NCI-H2196 (cell line): ENCODE measurements around the gene GJB1.
"Not testable (repeated sequence)": the region's sequence is repeated elsewhere in the genome, so short reads cannot be mapped to it uniquely, and the experiment has no call there.

Experiments used
- DNase-seq: peaks from one replicate; lab custom pipeline; 2025; ENCODE audit not compliant: unreplicated experiment; lab: John Stamatoyannopoulos, UW

The GJB1 gene

GRCh38 chrX:71222929-71223328, at the start of gene GJB1:
Gene GJB1, plus strand, starts transcription at chrX:71223224. Its CDS starts 484 bp downstream, at chrX:71223708.
- no peak for DNase-seq

GRCh38 chrX:71173440-71173839, 49.6 kb upstream of the GJB1 start:
- no peak for DNase-seq

DNA sequence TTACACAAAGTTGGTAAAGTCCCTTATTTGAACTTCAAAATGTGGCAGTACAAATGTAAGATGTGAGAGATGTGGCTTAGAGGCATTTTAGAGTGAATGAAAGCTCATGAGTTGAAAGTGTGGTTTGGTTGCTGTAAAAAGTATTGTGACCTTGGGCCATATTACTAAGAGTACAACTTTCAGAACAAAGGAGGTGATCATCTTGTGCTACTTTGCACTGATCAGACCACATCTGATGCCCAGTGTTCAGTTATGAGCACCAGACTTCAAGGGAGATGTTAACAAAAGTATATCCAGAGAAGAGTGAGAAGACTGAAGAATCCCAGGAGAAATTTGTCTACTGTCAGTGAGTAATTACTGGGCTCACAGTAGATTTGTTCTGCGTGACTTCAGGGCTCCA, 48.2 kb upstream of the GJB1 start:
- DNase-seq = no peak

GRCh38 chrX:71175531-71175930, 47.5 kb upstream of the GJB1 start:
- no peak for DNase-seq

DNA sequence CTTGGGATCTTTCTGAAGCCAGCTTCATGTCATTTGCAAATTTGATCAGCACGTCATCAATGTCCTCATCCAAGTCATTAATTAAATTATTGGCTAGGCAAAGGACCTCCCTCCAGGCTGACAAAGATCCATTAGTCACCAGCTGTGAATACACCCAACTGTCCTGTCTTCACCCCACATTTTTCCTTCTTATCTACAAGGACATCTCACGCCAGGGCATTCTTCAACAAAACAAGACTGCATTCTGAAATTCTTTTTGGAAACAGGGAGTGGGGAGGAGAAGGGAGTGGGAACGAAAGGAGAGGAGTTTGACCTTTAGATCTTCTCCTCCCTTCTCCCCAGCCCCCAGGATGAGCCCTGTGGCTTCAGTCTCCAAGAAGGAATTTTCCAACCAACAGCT, 45.7 kb upstream of the GJB1 start:
- no peak for DNase-seq

DNA sequence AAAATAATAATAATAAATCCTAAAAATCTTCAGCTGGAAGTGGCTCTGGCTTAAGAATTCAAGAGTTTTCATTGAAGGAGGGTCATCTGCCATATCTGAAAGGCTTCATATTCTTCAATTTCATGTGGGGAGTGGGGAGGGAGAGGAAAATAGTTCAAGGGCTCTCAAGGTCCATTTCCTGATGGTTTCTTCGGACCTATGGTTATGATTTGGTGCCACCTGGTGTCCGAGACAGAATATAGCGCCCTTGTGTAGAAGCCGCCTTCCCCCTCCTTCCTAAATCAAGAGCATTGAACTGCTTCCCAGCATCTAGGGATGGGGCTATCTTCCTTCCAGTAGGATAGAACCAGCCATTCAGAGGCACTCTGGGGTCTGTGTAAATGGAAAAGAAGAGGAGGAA, 44.1 kb upstream of the GJB1 start:
- peak; percentile 58 for DNase-seq

- not testable (repeated sequence) for DNase-seq
Measured at GRCh38 chrX:71180579-71181265, 42.3 kb upstream of the GJB1 start.

GRCh38 chrX:71181558-71181909, 41.5 kb upstream of the GJB1 start:
- no peak for DNase-seq

DNA sequence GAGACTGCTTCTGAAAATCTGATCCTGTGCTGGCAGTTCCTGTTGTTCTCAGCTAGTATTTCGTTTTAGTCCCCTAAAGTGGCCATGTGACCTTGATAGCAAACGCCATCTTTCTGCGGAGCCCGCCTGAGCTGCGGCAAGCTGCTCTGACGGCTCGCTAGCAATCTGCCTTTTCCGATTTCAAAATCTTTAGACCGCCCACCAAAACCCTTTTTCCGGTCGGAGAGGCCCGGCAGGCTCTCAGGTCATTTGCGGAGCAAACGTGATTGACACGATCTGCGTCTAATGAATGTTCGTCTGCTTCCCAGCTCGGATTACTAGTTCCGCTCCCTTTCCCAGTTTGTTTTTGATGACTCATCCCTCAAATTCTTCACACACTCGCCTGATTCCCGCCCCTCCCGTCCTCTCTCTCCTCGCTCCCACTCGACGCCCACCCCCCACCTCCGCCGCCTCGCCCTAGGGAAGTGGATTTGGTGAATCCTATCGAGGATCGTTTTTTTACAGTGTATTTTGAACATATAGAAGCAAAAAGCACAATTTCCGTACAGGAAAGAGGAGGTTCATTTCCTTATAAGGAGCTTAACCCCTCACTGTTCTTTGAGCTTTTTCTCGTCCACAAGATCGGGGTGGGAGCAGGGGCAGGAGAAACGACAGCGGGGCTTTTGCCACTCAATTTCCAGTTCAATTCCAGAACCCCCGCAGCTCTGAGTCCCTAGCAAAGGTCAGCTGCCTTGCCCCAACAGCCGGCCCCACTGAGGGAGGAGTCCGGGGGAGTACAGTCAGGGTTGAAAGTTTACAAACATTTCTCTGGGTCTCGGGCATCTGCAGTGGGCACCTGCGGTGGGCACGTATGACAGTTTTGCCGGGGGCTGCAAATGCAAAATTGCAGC, 40.9 kb upstream of the GJB1 start:
- DNase-seq = peak; percentile 88

DNA sequence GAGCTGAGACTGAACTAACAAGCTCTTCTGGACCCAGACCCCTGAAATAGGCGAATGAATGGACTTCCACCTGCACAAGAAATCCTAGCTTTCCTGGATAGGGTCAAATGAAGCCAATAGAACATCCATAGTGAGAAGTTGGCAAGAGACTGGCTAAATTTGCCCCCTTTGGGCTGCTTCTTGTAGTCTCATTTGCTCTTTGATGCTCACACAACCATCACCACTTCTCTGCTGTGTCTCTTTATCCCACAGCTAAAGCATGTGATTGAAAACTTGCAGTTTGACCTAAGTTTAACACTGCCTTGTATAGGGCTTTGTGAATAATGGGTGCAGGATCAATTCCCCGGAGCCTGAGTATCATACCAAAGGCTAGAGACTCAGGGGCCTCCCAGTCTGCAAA, 40.2 kb upstream of the GJB1 start:
- DNase-seq = no peak

DNA sequence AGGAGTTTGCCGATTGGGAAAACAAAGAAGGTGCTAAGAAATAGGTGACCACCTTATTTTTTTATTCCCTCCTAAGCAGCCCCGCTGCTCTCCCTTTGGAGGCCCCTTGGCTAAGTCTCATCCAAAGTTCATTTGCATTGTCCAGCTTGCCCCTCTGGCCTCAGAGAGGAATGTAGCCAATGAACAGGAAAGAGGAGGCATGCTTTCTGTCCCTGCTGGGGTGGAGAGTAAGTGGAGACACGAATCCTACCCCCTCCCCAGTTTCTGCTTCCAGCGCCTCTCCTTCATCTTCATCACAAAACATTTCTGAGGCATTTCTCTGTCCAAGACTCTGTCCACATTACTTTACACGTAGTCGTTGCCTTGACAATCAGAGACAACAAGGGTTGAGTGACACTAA, 39.7 kb upstream of the GJB1 start:
- DNase-seq = no peak

GRCh38 chrX:71184092-71184491, 38.9 kb upstream of the GJB1 start:
- no peak for DNase-seq

- DNase-seq = peak; percentile 74
Measured at GRCh38 chrX:71184803-71185495, 38.1 kb upstream of the GJB1 start.

DNA sequence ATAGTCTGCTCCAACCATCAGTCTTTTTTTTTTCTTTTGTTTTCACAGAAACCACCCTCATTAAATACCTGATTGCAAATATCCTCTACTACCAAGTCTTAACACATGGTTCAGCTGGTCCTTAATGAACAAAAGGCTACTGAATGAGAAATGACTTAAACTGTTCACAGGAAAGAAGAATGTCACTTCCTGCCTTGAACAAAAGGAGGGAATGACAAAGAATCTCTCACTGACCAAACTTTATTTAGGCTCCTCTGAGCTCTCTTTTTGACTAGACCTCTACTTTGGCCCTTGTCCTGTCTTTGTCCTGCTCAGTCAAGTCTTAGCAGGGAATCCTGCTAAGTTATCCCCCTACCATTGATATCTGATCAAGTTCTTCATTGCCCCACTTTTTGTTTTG, 31.8 kb upstream of the GJB1 start:
- no peak for DNase-seq

GRCh38 chrX:71195964-71196649, 26.9 kb upstream of the GJB1 start:
- DNase-seq = no peak

GRCh38 chrX:71198066-71198465, 25.0 kb upstream of the GJB1 start:
- DNase-seq = no peak

- no peak for DNase-seq
Measured at GRCh38 chrX:71199252-71200008, 23.6 kb upstream of the GJB1 start.

DNA sequence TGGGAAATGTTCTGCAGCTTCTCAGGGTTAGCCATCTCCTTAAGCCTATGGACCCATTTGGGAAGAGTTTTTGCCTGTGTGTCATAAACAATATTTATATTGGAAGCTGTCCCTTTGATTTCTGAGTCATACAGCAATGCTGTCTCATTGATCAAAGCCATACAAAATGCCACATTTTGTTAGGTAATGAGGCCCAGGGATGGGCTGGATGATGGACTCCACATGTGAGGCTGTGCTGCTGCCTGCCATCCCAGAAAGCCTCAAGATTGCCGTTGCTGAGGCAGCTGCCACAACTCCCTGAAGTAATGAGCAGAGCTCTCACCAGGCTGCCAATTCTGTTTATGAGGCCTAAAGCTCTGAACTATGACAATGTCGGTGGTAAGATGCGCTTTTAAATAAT, 12.2 kb upstream of the GJB1 start:
- DNase-seq = no peak

DNA sequence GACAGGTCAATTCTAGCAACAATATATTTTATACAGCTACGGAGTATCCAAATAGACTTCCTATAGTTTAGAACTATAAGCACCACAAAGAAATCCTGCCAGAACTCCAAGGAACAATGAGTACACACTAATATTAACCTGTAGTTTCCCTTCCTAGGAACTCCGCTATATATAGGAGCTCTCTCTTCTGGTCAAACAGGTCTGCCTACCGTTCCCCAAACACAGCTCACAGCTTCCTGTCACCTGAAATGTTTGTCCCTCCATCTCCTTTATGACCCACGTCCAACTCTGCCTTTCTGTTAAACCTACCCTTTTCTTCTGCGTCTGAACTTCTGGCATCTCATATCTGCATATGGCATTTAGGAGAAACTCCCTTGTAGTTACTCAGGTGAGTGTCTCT, 10.5 kb upstream of the GJB1 start:
- no peak for DNase-seq

- no peak for DNase-seq
Measured at GRCh38 chrX:71214152-71214551, 8.9 kb upstream of the GJB1 start.
